ENCODE results near the gene SLC31A1.

SLC31A1 gene

DNA sequence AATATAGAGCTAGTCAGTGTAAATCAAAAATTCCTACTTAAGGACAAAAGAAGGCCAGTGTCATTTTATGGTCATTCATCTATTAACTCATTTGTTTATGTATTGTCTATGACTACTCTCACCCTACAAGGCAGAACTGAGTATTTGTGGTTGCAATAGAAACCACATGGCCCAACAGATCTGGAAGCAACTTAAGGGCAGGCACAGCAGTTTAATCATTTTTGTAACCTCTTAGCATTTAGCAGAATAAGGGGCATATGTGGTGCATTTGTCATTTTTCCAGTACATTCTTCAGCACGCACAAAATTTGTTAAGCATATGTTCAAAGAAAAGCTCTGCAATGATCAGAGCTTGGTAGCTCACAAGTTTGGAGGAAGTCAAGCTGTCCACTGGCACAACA lies 1.4 kb upstream of the SLC31A1 start:
- H3K4me3 ChIP-seq (ENCODE audit: low read depth, low read length), result peak overlapping the region; percentile 79
- TF ChIP-seq, protein P1, sequence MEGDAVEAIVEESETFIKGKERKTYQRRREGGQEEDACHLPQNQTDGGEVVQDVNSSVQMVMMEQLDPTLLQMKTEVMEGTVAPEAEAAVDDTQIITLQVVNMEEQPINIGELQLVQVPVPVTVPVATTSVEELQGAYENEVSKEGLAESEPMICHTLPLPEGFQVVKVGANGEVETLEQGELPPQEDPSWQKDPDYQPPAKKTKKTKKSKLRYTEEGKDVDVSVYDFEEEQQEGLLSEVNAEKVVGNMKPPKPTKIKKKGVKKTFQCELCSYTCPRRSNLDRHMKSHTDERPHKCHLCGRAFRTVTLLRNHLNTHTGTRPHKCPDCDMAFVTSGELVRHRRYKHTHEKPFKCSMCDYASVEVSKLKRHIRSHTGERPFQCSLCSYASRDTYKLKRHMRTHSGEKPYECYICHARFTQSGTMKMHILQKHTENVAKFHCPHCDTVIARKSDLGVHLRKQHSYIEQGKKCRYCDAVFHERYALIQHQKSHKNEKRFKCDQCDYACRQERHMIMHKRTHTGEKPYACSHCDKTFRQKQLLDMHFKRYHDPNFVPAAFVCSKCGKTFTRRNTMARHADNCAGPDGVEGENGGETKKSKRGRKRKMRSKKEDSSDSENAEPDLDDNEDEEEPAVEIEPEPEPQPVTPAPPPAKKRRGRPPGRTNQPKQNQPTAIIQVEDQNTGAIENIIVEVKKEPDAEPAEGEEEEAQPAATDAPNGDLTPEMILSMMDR (IDR thresholded peaks at IDR 0.05; ENCODE audit: borderline replicate concordance, insufficient read depth, low read depth, low read length), result no peak

DNA sequence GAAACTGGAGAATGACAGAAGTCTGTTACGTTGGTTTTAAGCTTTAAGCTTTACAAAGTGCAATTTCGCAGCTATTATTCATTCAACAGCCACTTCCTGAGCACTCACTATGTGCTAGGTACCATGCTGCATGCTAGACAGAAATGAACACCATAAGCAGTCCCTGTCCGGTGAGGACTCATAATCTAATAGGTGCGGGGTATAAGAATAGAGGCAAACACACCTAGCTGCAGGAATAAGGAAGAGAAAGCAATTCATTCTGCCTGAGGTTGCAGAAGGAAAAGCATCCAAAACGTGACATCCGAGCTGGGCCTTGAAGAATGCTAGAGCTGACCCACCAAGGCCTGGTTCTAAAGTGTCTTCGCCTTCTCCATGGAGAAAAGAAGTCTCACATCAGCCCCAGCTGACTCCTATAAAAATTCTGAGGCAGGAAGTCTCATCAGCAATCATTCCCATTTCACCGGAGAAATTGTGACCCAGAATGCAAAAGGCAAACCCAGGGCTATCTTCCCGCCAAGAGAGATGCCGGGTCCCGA lies 809 bp upstream of the SLC31A1 start:
- TF ChIP-seq, protein P1 (IDR thresholded peaks at IDR 0.05; ENCODE audit: borderline replicate concordance, insufficient read depth, low read depth, low read length), result no peak

DNA sequence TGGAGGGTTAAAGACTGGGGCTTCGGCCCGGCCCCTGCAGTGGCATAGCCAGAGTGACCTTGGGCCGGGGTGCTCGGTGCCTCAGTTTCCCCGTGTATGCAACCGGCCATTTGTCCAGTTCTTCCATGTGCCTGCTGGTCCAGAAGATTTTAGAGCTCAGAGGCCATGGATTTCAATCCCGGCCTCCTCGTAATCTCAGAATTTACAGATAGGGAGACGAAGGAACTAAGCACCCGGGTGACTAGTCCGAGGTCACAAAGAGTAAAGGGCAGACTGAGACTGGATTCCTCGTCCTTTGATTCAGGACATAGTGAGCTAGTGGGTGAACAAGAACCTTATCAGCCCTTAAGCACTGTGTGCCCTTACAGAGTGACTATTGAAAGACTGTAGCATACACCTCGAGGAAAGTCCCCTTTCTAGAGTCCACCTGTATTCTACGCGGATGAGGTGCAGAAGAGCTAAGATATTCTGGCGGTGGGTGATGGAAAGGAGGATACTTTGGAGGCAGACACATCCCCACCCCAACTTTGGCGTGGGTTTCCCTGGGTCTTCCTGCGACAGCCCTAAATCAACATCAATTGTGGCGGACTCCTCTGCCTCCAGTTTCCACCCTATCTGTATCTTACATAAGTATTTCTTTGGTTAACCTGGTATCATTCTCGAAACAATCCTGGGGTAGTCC lies 597 bp downstream of the SLC31A1 start:
- TF ChIP-seq, protein P1 (IDR thresholded peaks at IDR 0.05; ENCODE audit: borderline replicate concordance, insufficient read depth, low read depth, low read length), result no peak
- peak overlapping the region; percentile 91 for H3K4me3 ChIP-seq (ENCODE audit: low read depth, low read length)

More for the DNA sequence above, 809 bp upstream of the SLC31A1 start:
- peak overlapping the region; percentile 79 for H3K4me3 ChIP-seq (ENCODE audit: low read depth, low read length)

DNA sequence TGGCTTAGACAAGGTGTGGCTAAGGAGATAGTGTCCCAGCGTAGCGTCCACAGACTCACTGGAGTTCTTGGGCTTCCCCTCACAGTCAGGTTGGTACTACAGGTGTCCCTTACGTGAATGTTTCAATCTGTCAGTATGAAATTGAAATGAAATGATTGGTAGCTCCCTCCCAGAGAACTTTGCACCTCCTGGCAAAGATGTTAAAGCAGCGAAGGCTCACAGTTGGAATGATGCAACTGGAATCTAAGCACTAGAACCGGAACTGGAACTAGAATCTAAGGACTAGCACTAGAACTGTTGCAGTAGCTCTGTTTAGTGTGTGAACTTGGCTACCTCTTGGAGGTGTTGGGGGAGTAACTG lies 1.1 kb downstream of the SLC31A1 start:
- peak overlapping the region; percentile 91 for H3K4me3 ChIP-seq (ENCODE audit: low read depth, low read length)
- TF ChIP-seq, protein P1 (IDR thresholded peaks at IDR 0.05; ENCODE audit: borderline replicate concordance, insufficient read depth, low read depth, low read length), result no peak

DNA sequence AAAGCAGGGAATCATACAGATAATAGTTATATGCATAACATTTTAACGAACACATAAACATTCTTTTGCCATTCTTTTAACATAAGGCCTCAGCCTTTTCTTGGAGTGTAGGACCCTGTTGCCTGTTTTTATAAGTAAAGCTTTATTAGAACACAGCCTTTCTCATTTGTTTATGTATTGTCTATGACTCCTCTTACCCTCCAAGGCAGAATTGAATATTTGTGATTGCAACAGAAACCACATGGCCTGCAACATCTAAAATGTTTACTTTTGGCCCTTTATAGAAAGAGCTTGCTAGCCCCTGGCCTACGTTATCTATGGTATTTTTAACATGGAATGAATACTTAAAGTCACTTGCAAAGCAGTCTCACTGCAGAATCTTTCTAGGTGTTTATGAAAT lies 2.6 kb downstream of the SLC31A1 start:
- H3K4me3 ChIP-seq (ENCODE audit: low read depth, low read length), result no peak overlapping the region
- TF ChIP-seq, protein P1 (IDR thresholded peaks at IDR 0.05; ENCODE audit: borderline replicate concordance, insufficient read depth, low read depth, low read length), result no peak

DNA sequence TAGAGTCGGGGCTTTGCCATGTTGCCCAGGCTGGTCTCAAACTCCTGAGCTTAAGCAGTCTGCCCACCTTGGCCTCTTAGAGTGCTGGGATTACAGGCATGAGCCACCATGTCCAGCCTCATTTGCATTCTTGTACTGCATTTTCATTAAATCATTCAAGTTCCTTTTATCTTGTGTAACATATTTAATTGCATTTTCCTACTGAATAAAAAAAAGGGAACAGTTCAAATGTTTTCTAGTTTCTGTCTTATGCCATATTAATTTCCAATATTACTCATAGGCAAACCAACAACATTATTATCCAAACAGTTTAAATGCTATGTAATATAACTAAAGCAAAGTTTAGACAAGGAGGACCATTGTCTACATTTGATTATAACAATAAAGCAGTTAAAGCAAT lies 6.1 kb downstream of the SLC31A1 start:
- H3K4me3 ChIP-seq (ENCODE audit: low read depth, low read length), result no peak overlapping the region
- TF ChIP-seq, protein P1 (IDR thresholded peaks at IDR 0.05; ENCODE audit: borderline replicate concordance, insufficient read depth, low read depth, low read length), result no peak

DNA sequence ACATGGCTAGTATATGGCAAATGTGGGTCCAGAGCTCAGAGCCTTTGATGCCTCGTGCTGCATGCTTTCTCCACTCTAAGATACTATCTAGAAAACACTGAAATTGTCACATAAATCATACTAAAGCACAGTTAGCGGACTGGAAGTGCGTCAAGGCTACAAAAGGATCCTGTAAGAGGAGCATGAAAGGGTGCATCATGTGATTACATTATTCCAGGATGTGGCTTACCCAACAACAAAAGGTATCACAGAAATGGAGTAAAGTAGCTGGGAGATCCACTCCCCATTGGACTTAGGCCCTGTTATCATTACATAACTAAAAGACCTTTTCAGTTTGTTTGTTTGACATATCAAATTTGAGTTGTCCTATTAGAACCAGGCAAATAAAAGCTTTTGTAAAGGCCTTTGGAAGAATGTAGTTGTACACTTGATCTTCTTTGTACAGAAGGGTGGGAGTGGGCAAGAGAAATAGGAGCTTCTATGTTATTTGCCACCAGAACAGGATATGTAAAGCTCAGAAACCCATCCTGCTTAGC lies 6.9 kb downstream of the SLC31A1 start:
- H3K4me3 ChIP-seq (ENCODE audit: low read depth, low read length), result no peak overlapping the region

More for the DNA sequence above, 6.9 kb downstream of the SLC31A1 start:
- TF ChIP-seq, protein P1 (IDR thresholded peaks at IDR 0.05; ENCODE audit: borderline replicate concordance, insufficient read depth, low read depth, low read length), result no peak

Data from GM12875 (cell line).